ENCODE measurements around the gene MORN3. TPM values are rescaled to one million over a fixed set of nuclear protein-coding genes. Genes with fewer than 3 reads are reported as not detected.

The MORN3 gene
- total and polyA plus RNA-seq, 10 of the 15 experiments (the other 5 are each of a cell fraction or from before 2014, with no cell fraction given), result 0.08 to 0.34 (median 0.17) TPM

GRCh38 chr12:121613462-121613861 is 56.0 kb downstream of the MORN3 start:
- Histone ChIP-seq H3K9ac (ENCODE audit: control insufficient read depth, insufficient read depth, low read length) (no peak overlapping the region), H3K4me2 (ENCODE audit: control insufficient read depth, insufficient read depth) (no peak overlapping the region), H3K27me3 (replicated peaks in 1 of 2; ENCODE audit: control insufficient read depth in 2 of 2, insufficient read depth in 2 of 2, low read length in 1 of 2) (no peaks in the 10 kb centered on the region), H3K9me3 (replicated peaks; ENCODE audit: control insufficient read depth, insufficient read depth, low read length) (no peaks in the 10 kb centered on the region), H3K79me2 (ENCODE audit: control insufficient read depth, insufficient read depth, low read length) (no peaks in the 10 kb centered on the region), H3K36me3 (ENCODE audit: control insufficient read depth in 2 of 2, insufficient read depth in 2 of 2, low read length in 1 of 2) (no peaks in the 10 kb centered on the region), H3K4me3 (no peak overlapping the region), H3K27ac (ENCODE audit: control insufficient read depth, insufficient read depth) (no peak overlapping the region), H4K20me1 (ENCODE audit: control insufficient read depth, insufficient read depth) (no peaks in the 10 kb centered on the region), H2AFZ (ENCODE audit: control insufficient read depth, low read depth, low read length) (no peak overlapping the region), H3K4me1 (ENCODE audit: control insufficient read depth, insufficient read depth, low read length) (peaks cover 11% of the 10 kb centered on the region; the same call in 1 of the 2 replicates)
- in situ Hi-C loops (cut with MboI), result no loop called here
- peak; percentile 59 for ATAC-seq
- DNase-seq (ENCODE audit: low read depth, low spot score), result no peak
- no TSS peak for BruUV-seq (replicated peaks)
- CTCF ChIA-PET, result interaction anchor here (0.7 kb wide), 1 partner anchor 11 kb away, joined by 3 read pairs; no protein-coding TSS in a partner anchor
- RAD21 ChIA-PET (ENCODE audit: unreplicated experiment), result no interaction called here
- peak; percentile 47 for FAIRE-seq
- SMC1A ChIA-PET (ENCODE audit: uncharacterized antibody, unreplicated experiment), result no interaction called here
- POLR2A ChIA-PET, result interaction anchor here (0.7 kb wide), 1 partner anchor 71 kb away, joined by 5 read pairs; no protein-coding TSS in a partner anchor
- 15% methylated on average over 7 of the region's 7 CpGs for WGBS (ENCODE audit: insufficient coverage, insufficient replicate concordance, low lambda C conversion rate, missing lambda C conversion rate)
- intact Hi-C loops (cut with micrococcal nuclease; ENCODE audit: unreplicated experiment), result no loop called here
- TF ChIP-seq MYB (IDR thresholded peaks at IDR 0.05; ENCODE audit: borderline replicate concordance, low read depth, low read length) (no peak), SPI1 (IDR thresholded peaks at IDR 0.05; ENCODE audit: borderline replicate concordance, insufficient read depth, low read depth, low read length) (peak; percentile 85), CREM (IDR thresholded peaks at IDR 0.05; ENCODE audit: low read depth) (0 out of 2 replicates have a peak, but pooled peaks have one; percentile 34), EED (IDR thresholded peaks at IDR 0.05; ENCODE audit: low read depth) (peak; percentile 75), BHLHE40 (IDR thresholded peaks at IDR 0.05; ENCODE audit: borderline replicate concordance in 1 of 2, low read depth in 2 of 2, low read length in 1 of 2) (0 out of 4 replicates have a peak, but pooled peaks of 1 of the 2 experiments have one; percentile 8), IKZF1 (conservative IDR thresholded peaks at IDR 0.05) (peak; percentile 36; the same call in 1 of the 2 replicates), SMC3 (IDR thresholded peaks at IDR 0.05; ENCODE audit: borderline replicate concordance, low read length) (no peak), JUNB (IDR thresholded peaks at IDR 0.05) (peak; percentile 68; the same call in 1 of the 2 replicates), RUNX3 (IDR thresholded peaks at IDR 0.05; ENCODE audit: low read length) (peak; percentile 16; the same call in 1 of the 2 replicates), FOXM1 (IDR thresholded peaks at IDR 0.05; ENCODE audit: low read depth, low read length) (0 out of 2 replicates have a peak, but pooled peaks have one; percentile 25), NFIC (IDR thresholded peaks at IDR 0.05; ENCODE audit: low read depth, low read length) (peak; percentile 43; the same call in 1 of the 2 replicates), BCL11A (IDR thresholded peaks at IDR 0.05; ENCODE audit: low read depth, low read length) (0 out of 2 replicates have a peak, but pooled peaks have one; percentile 27), KLF5 (IDR thresholded peaks at IDR 0.05; ENCODE audit: partially characterized antibody) (no peak), EZH2 (IDR thresholded peaks at IDR 0.05; ENCODE audit: borderline replicate concordance, control insufficient read depth, low read depth, low read length) (no peak), NFXL1 (IDR thresholded peaks at IDR 0.05; ENCODE audit: borderline replicate concordance) (no peak), PAX5 (IDR thresholded peaks at IDR 0.05; ENCODE audit: borderline replicate concordance, low read depth, low read length) (no peak), TARDBP (IDR thresholded peaks at IDR 0.05; ENCODE audit: borderline replicate concordance) (no peak), ATF2 (IDR thresholded peaks at IDR 0.05; ENCODE audit: low read length) (0 out of 2 replicates have a peak, but pooled peaks have one; percentile 43)
